Stimulated activated effector memory CD8-positive, alpha-beta T cell treated with anti-CD3 and anti-CD28 coated beads, Interleukin-12 subunit alpha, Interleukin-12 subunit beta, amount 100 ng/mL, for 72 hours (primary cell): ENCODE measurements around the gene HPD.
"Not testable (repeated sequence)": the region's sequence is repeated elsewhere in the genome, so short reads cannot be mapped to it uniquely, and the experiment has no call there.

Experiments
- ATAC-seq: fragments of 150-1000 bp; cut with Tn5 transposase; 2 replicates; pipeline ENCODE4 v1.10.0; 2021
- DNase-seq, 2 donors: peaks; one replicate each; pipeline ENCODE4 v3.0.0; 2021 to 2022; ENCODE audit warnings: low spot score in 2 of 2
- H3K27ac Mint-ChIP-seq: one replicate; pipeline ENCODE4 v1.8.0; 2022; ENCODE audit warnings: mild to moderate bottlenecking, mixed read lengths
- H3K36me3 Mint-ChIP-seq: one replicate; pipeline ENCODE4 v1.8.0; 2022; ENCODE audit warnings: mild to moderate bottlenecking, mixed read lengths
- H3K4me1 Mint-ChIP-seq: one replicate; pipeline ENCODE4 v1.8.0; 2022; ENCODE audit warnings: mixed read lengths
- H3K4me3 Mint-ChIP-seq: one replicate; pipeline ENCODE4 v1.8.0; 2022; ENCODE audit warnings: mild to moderate bottlenecking, mixed read lengths
- H3K9me3 Mint-ChIP-seq: one replicate; pipeline ENCODE4 v1.8.0; 2022; ENCODE audit warnings: mixed read lengths

Gene HPD

DNA sequence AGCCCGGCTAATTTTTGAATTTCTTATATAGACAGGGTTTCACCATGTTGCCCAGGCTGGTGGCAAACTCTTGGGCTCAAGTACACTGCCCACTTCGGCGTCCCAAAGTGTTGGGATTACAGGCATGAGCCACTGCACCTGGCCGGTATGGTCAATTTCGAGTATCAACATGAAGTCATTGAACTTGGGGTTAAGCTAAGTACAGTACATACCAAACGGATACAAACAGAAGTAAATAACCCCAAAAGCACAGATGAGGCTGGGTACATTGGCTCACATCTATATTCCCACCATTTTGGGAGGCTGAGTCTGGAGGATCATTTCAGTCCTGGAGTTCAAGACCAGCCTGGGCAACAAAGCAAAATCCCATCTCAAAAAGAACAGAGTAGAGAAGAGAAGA lies 16.9 kb upstream of the HPD start:
- ATAC-seq = no peak
- no peak for DNase-seq
- Mint-ChIP-seq H3K4me3 (no peak overlapping the region), H3K4me1 (no peaks in the 10 kb centered on the region), H3K9me3 (no peaks in the 10 kb centered on the region), H3K36me3 (no peaks in the 10 kb centered on the region), H3K27ac (no peak overlapping the region)

DNA sequence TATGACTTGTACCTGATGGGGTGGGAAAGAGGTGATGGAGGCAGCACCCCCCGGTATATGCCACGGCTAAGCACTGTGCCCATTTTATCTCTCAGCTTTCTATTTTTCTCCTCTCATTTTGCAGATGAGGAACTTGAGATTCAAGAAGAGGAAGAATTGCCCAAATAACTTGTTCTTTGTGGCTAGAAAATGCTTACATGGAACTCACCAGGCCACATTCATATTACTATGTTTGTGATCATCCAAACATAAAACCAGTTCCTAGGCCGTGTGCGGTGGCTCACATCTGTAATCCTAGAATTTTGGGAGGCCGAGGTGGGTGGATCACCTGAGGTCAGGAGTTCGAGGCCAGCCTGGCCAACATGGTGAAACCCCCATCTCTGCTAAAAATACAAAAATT lies 15.4 kb upstream of the HPD start:
- no peak overlapping the region for H3K27ac Mint-ChIP-seq
- no peaks in the 10 kb centered on the region for H3K9me3 Mint-ChIP-seq
- no peaks in the 10 kb centered on the region for H3K4me1 Mint-ChIP-seq
- no peaks in the 10 kb centered on the region for H3K36me3 Mint-ChIP-seq
- no peak for ATAC-seq
- H3K4me3 Mint-ChIP-seq = no peak overlapping the region
- no peak for DNase-seq

GRCh38 chr12:121873216-121873569 lies 14.5 kb upstream of the HPD start:
- ATAC-seq = no peak
- no peaks in the 10 kb centered on the region for H3K4me1 Mint-ChIP-seq
- no peak overlapping the region for H3K27ac Mint-ChIP-seq
- H3K9me3 Mint-ChIP-seq = no peaks in the 10 kb centered on the region
- H3K4me3 Mint-ChIP-seq = no peak overlapping the region
- DNase-seq = no peak
- H3K36me3 Mint-ChIP-seq = no peaks in the 10 kb centered on the region

DNA sequence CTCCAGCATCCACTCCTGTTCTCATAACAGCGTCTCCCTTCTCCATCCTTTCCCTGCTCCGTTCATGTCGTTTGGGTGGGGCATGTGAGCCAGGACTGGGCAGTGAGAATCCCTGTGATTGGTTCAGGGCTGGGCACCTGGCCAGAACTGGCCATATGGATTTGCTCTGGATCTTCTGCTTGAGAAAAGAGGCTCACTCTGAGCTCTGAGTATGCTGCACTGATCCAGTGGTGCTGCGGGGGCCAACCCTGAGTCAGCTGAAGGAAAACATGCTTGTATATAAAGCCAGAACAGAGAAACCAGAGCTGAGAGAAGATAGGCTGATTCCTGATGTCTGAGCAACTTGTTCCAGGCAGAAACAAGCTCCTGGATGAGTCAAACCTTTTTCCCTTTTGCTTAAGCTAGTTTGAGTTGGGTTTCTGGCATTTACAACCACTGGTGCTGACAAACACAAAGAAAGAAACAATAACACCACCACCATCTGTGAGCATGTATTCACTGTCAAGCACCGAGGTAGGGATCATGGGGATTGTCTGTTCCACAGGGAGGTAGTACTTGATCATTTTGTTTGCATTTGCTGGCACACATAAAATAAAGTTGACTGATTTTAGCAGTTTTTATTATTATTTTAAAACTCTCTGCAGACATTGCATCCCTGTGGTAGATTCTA lies 14.0 kb upstream of the HPD start:
- H3K4me3 Mint-ChIP-seq = no peak overlapping the region
- DNase-seq = no peak
- H3K4me1 Mint-ChIP-seq = no peaks in the 10 kb centered on the region

DNA sequence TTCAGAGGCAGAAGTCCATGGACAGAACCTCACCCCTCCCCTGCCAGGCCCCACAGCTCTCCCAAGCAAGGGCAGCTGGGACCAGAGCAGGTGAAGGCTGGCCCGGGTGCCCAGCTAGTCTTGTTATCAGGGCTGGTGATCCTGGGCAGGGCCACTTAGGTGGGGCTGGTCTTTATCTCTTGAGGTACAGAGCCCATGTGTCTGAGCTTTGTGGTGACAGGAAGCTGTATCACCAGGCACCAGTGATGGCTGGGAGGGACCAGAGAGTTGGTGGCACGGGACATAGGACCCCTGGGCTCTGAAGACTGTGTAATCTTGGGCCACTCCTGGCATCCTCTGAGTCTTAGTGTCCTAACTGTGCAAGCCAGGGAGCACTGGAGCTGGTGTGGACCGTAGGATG lies 12.8 kb upstream of the HPD start:
- Mint-ChIP-seq H3K4me3 (no peak overlapping the region), H3K4me1 (no peaks in the 10 kb centered on the region), H3K9me3 (no peaks in the 10 kb centered on the region), H3K36me3 (no peaks in the 10 kb centered on the region), H3K27ac (no peak overlapping the region)
- DNase-seq (no peak), ATAC-seq (peak; percentile 13)

More for the DNA sequence above, 14.0 kb upstream of the HPD start:
- H3K36me3 Mint-ChIP-seq = no peaks in the 10 kb centered on the region
- peak; percentile 68 for ATAC-seq
- H3K9me3 Mint-ChIP-seq = no peaks in the 10 kb centered on the region
- H3K27ac Mint-ChIP-seq = peak overlapping the region; percentile 26

DNA sequence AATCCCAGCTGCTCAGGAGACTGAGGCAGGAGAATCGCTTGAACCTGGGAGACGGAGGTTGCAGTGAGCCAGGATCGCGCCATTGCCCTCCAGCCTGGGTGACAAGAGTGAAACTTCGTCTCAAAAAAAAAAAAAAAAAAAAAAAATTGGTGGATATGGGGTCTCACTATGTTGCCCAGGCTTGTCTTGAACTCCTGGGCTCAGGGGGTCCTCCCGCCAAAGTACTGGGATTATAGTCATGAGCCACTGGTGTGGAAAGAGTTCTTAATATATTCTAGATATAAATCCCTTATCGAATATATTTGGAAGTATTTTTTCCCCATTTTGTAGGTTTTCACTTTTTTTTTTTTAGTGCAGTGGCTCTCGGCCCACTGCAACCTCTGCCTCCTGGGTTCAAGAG lies 10.6 kb upstream of the HPD start:
- DNase-seq, H3K4me3 Mint-ChIP-seq, H3K36me3 Mint-ChIP-seq, H3K9me3 Mint-ChIP-seq, H3K27ac Mint-ChIP-seq, ATAC-seq, H3K4me1 Mint-ChIP-seq: not testable (repeated sequence)

GRCh38 chr12:121866331-121866730 lies 7.7 kb upstream of the HPD start:
- Mint-ChIP-seq H3K4me3 (no peak overlapping the region), H3K9me3 (no peaks in the 10 kb centered on the region), H3K4me1 (no peaks in the 10 kb centered on the region), H3K36me3 (no peaks in the 10 kb centered on the region), H3K27ac (no peak overlapping the region)
- ATAC-seq (no peak), DNase-seq (no peak)

- H3K27ac Mint-ChIP-seq = no peak overlapping the region
- H3K4me3 Mint-ChIP-seq = no peak overlapping the region
- ATAC-seq (no peak), DNase-seq (no peak)
- H3K9me3 Mint-ChIP-seq = no peaks in the 10 kb centered on the region
- H3K36me3 Mint-ChIP-seq = no peaks in the 10 kb centered on the region
- H3K4me1 Mint-ChIP-seq = peaks cover 2% of the 10 kb centered on the region
Observed at GRCh38 chr12:121861636-121862254, 3.1 kb upstream of the HPD start.

- not testable (repeated sequence) for ATAC-seq, H3K27ac Mint-ChIP-seq, H3K4me1 Mint-ChIP-seq, H3K4me3 Mint-ChIP-seq, DNase-seq, H3K9me3 Mint-ChIP-seq, H3K36me3 Mint-ChIP-seq
Observed at GRCh38 chr12:121860699-121861098, 2.0 kb upstream of the HPD start.

GRCh38 chr12:121860257-121860656 lies 1.6 kb upstream of the HPD start:
- Mint-ChIP-seq H3K36me3 (no peaks in the 10 kb centered on the region), H3K9me3 (no peaks in the 10 kb centered on the region), H3K27ac (no peak overlapping the region), H3K4me1 (peaks cover 9% of the 10 kb centered on the region), H3K4me3 (no peak overlapping the region)
- ATAC-seq (no peak), DNase-seq (no peak)

GRCh38 chr12:121858318-121858661 lies 369 bp downstream of the HPD start:
- DNase-seq (no peak), ATAC-seq (no peak)
- Mint-ChIP-seq H3K4me1 (peaks cover 9% of the 10 kb centered on the region), H3K36me3 (no peaks in the 10 kb centered on the region), H3K27ac (no peak overlapping the region), H3K4me3 (no peak overlapping the region), H3K9me3 (no peaks in the 10 kb centered on the region)

DNA sequence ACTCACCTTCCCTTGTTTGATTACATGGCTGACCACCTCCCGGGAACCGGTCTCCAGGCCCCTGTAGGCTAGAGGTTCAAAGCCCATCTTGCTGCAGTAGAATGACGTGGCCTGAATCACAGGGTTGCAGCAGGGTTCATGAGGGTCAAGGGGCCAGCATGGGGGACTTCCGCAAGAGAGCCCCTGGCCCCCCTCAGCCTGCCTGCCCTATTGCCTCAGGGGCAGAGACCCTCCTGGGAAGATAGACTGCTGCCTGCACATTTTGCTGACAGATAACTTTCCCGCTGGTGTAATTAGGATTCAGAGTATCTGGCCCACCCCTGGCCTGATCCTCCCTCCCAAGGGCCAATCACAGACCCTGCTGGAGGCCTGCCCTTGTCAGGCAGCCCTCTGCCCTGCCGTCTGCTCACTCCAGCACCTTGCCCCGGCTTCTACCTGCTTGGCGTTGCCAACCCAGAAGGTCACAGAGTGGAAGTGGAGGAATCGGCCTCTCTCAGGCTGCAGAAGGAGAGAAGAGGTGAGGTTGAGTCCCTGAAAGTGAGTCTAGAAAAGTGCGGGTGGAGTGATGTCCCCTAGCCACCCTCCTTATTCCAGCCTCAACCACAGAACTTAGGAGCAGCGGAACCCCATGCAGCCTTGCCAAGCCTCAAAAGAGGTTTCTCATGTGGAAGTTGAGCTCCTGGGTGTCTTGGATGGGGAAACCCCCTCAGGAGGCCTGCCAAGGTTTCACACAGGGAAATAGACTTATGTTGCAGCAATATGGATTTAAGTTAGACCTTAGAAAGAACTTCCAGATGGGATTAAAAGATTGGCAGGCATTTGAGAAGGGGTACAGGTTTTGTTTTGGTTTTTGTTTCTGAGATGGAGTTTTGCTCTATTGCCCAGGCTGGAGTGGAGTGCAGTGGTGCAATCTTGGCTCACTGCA lies 1.1 kb downstream of the HPD start:
- no peaks in the 10 kb centered on the region for H3K9me3 Mint-ChIP-seq
- ATAC-seq (no peak), DNase-seq (no peak)
- H3K4me1 Mint-ChIP-seq = peaks cover 9% of the 10 kb centered on the region
- H3K4me3 Mint-ChIP-seq = no peak overlapping the region
- H3K27ac Mint-ChIP-seq = peak overlapping the region; percentile 17
- no peaks in the 10 kb centered on the region for H3K36me3 Mint-ChIP-seq

- not testable (repeated sequence) for H3K27ac Mint-ChIP-seq, H3K36me3 Mint-ChIP-seq, H3K9me3 Mint-ChIP-seq, DNase-seq, ATAC-seq, H3K4me1 Mint-ChIP-seq, H3K4me3 Mint-ChIP-seq
Observed at GRCh38 chr12:121852392-121852791, 6.3 kb downstream of the HPD start.

GRCh38 chr12:121849665-121850064 lies 9.0 kb downstream of the HPD start:
- no peak overlapping the region for H3K27ac Mint-ChIP-seq

DNA sequence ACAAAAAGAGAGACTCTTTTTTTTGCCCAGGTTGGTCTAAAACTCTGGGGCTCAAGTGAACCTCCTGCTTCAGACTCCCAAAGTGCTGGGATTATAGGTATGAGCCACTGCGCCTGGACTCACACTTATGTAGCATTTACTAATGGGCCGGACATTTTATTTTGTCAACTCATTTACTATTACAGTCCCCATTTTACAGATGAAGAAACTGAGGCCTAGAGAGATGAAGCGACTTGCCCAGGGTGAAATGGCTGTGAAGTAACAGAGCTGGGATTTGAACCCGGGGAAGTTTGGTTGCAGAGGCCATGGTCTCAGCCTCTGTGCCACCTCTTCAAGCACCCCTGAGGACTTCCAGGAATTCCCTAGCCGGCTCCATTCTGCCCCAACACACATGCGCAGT lies 9.4 kb downstream of the HPD start:
- Mint-ChIP-seq H3K36me3 (no peaks in the 10 kb centered on the region), H3K27ac (no peak overlapping the region), H3K4me3 (no peak overlapping the region), H3K9me3 (no peaks in the 10 kb centered on the region), H3K4me1 (no peaks in the 10 kb centered on the region)
- ATAC-seq (no peak), DNase-seq (no peak)

More at GRCh38 chr12:121849665-121850064, 9.0 kb downstream of the HPD start:
- no peaks in the 10 kb centered on the region for H3K9me3 Mint-ChIP-seq
- ATAC-seq = no peak
- H3K36me3 Mint-ChIP-seq = no peaks in the 10 kb centered on the region
- H3K4me3 Mint-ChIP-seq = no peak overlapping the region
- no peaks in the 10 kb centered on the region for H3K4me1 Mint-ChIP-seq
- DNase-seq = no peak

GRCh38 chr12:121845701-121846100 lies 13.0 kb downstream of the HPD start:
- no peaks in the 10 kb centered on the region for H3K9me3 Mint-ChIP-seq
- no peak for DNase-seq
- no peaks in the 10 kb centered on the region for H3K4me1 Mint-ChIP-seq
- H3K36me3 Mint-ChIP-seq = no peaks in the 10 kb centered on the region
- no peak for ATAC-seq
- H3K27ac Mint-ChIP-seq = no peak overlapping the region
- no peak overlapping the region for H3K4me3 Mint-ChIP-seq
